Upper lobe of left lung (tissue), 4 donors: ENCODE results near the gene PAPSS2.

ENCODE experiments used
- EP300 ChIP-seq, 4 donors: sonication (generic); formaldehyde crosslinking; IDR thresholded peaks; one replicate each; pipeline ENCODE4 v1.5.1; 2017; ENCODE audit warnings: antibody characterized with exemption in 4 of 4, control low read depth in 2 of 4
- POLR2A ChIP-seq, 4 donors: fragments of 450-650 bp; IDR thresholded peaks; one replicate each; pipeline ENCODE4 v1.5.1; 2016 to 2017; ENCODE audit warnings: antibody characterized with exemption in 4 of 4, mild to moderate bottlenecking in 2 of 4
- TF ChIP-seq, protein P1 (sequence below), 6 experiments: fragments of 450-650 bp in 4 of 6; fragments of 200-600 bp in 2 of 6; sonication (generic) in 2 of 6; IDR thresholded peaks; one replicate each; pipeline ENCODE4 v1.5.1; 2016 to 2019; ENCODE audit warnings: antibody characterized with exemption in 6 of 6

DNA sequence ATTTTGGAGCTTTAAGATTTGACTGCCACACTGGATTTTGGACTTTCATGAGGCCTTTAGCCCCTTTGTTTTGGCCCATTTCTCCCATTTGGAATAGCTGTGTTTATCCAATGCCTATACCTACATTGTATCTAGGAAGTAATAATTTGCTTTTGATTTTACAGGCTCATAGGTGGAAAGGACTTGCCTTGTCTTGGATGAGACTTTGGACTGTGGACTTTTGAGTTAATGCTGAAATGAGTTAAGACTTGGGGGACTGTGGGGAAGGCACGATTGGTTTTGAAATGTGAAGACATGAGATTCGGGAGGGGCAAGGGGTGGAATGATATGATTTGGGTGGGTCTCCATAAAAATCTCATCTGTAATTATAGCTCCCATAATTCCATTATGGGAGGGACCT lies 47.6 kb upstream of the PAPSS2 start:
- TF ChIP-seq, protein P1, sequence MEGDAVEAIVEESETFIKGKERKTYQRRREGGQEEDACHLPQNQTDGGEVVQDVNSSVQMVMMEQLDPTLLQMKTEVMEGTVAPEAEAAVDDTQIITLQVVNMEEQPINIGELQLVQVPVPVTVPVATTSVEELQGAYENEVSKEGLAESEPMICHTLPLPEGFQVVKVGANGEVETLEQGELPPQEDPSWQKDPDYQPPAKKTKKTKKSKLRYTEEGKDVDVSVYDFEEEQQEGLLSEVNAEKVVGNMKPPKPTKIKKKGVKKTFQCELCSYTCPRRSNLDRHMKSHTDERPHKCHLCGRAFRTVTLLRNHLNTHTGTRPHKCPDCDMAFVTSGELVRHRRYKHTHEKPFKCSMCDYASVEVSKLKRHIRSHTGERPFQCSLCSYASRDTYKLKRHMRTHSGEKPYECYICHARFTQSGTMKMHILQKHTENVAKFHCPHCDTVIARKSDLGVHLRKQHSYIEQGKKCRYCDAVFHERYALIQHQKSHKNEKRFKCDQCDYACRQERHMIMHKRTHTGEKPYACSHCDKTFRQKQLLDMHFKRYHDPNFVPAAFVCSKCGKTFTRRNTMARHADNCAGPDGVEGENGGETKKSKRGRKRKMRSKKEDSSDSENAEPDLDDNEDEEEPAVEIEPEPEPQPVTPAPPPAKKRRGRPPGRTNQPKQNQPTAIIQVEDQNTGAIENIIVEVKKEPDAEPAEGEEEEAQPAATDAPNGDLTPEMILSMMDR (IDR thresholded peaks at IDR 0.05): no peak
- TF ChIP-seq POLR2A (IDR thresholded peaks at IDR 0.05): no peak
- no peak for TF ChIP-seq EP300 (IDR thresholded peaks at IDR 0.05)
